Liver (tissue), 9 donors: ENCODE data around the gene DERA. TPM values are rescaled to one million over a fixed set of nuclear protein-coding genes. Genes with fewer than 3 reads are reported as not detected.

Experiments used
- DNase-seq: peaks from one replicate; pipeline ENCODE4 v3.0.0-alpha.2; 2017; ENCODE audit warnings: low spot score
- H3K27ac ChIP-seq, 2 donors: one replicate each; pipeline ENCODE4 v1.7.0; 2013; ENCODE audit warnings: inconsistent platforms in 2 of 2, low read length in 2 of 2, control low read depth in 1 of 2, low read depth in 1 of 2, mild to moderate bottlenecking in 1 of 2
- H3K27me3 ChIP-seq, 4 donors: one replicate each; pipeline versions ENCODE4 v1.6.1 to v1.7.0; 2013; ENCODE audit warnings: low read length in 3 of 4, inconsistent platforms in 1 of 4, mild to moderate bottlenecking in 1 of 4, moderate library complexity in 1 of 4; ENCODE audit not compliant: control insufficient read depth in 4 of 4, insufficient read depth in 4 of 4
- H3K36me3 ChIP-seq, 4 donors: one replicate each; pipeline versions ENCODE4 v1.6.1 to v1.7.0; 2013; ENCODE audit warnings: low read length in 3 of 4, mild to moderate bottlenecking in 3 of 4, low read depth in 1 of 4, moderate library complexity in 1 of 4; ENCODE audit not compliant: control insufficient read depth in 4 of 4, insufficient read depth in 3 of 4
- H3K4me1 ChIP-seq, 4 donors: one replicate each; pipeline versions ENCODE4 v1.6.1 to v1.7.0; 2013; ENCODE audit warnings: low read length in 3 of 4, mild to moderate bottlenecking in 3 of 4, moderate library complexity in 1 of 4; ENCODE audit not compliant: control insufficient read depth in 4 of 4, insufficient read depth in 4 of 4
- H3K4me3 ChIP-seq, 3 donors: one replicate each; pipeline versions ENCODE4 v1.6.1 to v1.7.0; 2013; ENCODE audit warnings: low read length in 3 of 3, control low read depth in 1 of 3, low read depth in 1 of 3, mild to moderate bottlenecking in 1 of 3
- H3K9ac ChIP-seq, 2 donors: one replicate each; pipeline ENCODE4 v1.7.0; 2013; ENCODE audit warnings: low read length in 2 of 2, mild to moderate bottlenecking in 2 of 2, moderate library complexity in 2 of 2, control low read depth in 1 of 2, low read depth in 1 of 2
- H3K9me3 ChIP-seq, 4 donors: one replicate each; pipeline versions ENCODE4 v1.6.1 to v1.7.0; 2013; ENCODE audit warnings: low read length in 3 of 4; ENCODE audit not compliant: control insufficient read depth in 4 of 4
- EGR1 ChIP-seq, 2 donors: IDR thresholded peaks; 2 replicates each; pipeline ENCODE4 v1.6.1; 2016 to 2018; ENCODE audit warnings: antibody characterized with exemption in 2 of 2, low read depth in 2 of 2
- FOXA1 ChIP-seq: IDR thresholded peaks from 2 replicates; pipeline ENCODE4 v1.6.1; 2016; ENCODE audit warnings: antibody characterized with exemption
- FOXA2 ChIP-seq: IDR thresholded peaks from 2 replicates; pipeline ENCODE4 v1.6.1; 2016; ENCODE audit warnings: antibody characterized with exemption
- HNF4A ChIP-seq, 2 donors: conservative IDR thresholded peaks; 2 replicates each; pipeline ENCODE4 v1.6.1; 2016; ENCODE audit warnings: antibody characterized with exemption in 2 of 2, mild to moderate bottlenecking in 2 of 2
- HNF4G ChIP-seq: IDR thresholded peaks from 2 replicates; pipeline ENCODE4 v1.6.1; 2016; ENCODE audit warnings: antibody characterized with exemption
- JUND ChIP-seq, 2 donors: IDR thresholded peaks; 2 replicates each; pipeline ENCODE4 v1.6.1; 2016; ENCODE audit warnings: antibody characterized with exemption in 2 of 2
- NR2F2 ChIP-seq: IDR thresholded peaks from 2 replicates; pipeline ENCODE4 v1.6.1; 2016; ENCODE audit warnings: antibody characterized with exemption
- RAD21 ChIP-seq, 2 donors: IDR thresholded peaks; 2 replicates each; pipeline ENCODE4 v1.6.1; 2016; ENCODE audit warnings: antibody characterized with exemption in 2 of 2, mild to moderate bottlenecking in 2 of 2
- RXRA ChIP-seq, 2 donors: IDR thresholded peaks; 2 replicates each; pipeline ENCODE4 v1.6.1; 2017 to 2018; ENCODE audit warnings: antibody characterized with exemption in 2 of 2, mild to moderate bottlenecking in 1 of 2
- TAF1 ChIP-seq: conservative IDR thresholded peaks from 2 replicates; pipeline ENCODE4 v1.6.1; 2016; ENCODE audit warnings: antibody characterized with exemption, mild to moderate bottlenecking
- YY1 ChIP-seq: IDR thresholded peaks from 2 replicates; pipeline ENCODE4 v1.6.1; 2016; ENCODE audit warnings: antibody characterized with exemption, mild to moderate bottlenecking
- WGBS: extraction: QIAGEN DNeasy Blood & Tissue Kit; methylation state at CpG from one replicate; pipeline ENCODE4 v1.1.7; 2013; 5-methylcytosine and 5-hydroxymethylcytosine counted together
- polyA plus RNA-seq, 2 donors: library from polyadenylated mRNA; stranded (reverse) in 1 of 2; unstranded in 1 of 2; fragments of 200-250 nt in 1 of 2; fragments of >200 nt in 1 of 2; fragmentation: Nextera tagmentation in 1 of 2; extraction: Ambion mirVana in 1 of 2; gene quantifications; one replicate each; pipeline versions ENCODE4 v1.2.1 to v1.2.3, GENCODE V29; 2013 to 2015
- total RNA-seq, 2 donors: library from RNA; depleted of rRNA; stranded (reverse); fragments of >200 nt; gene quantifications; one replicate each; pipeline ENCODE4 v1.2.3, GENCODE V29; 2014
- TF ChIP-seq, protein P1 (sequence below): fragments of 150-350 bp; IDR thresholded peaks from 2 replicates; pipeline ENCODE4 v1.5.1; 2017; ENCODE audit warnings: improper control_type of control experiment, low read depth, low read length; ENCODE audit not compliant: missing input control
- TF ChIP-seq, protein P2 (sequence below): IDR thresholded peaks from 2 replicates; pipeline ENCODE4 v1.6.1; 2016; ENCODE audit warnings: antibody characterized with exemption
- donor health status: healthy.
- donor health status: healthy.
- donor health status: healthy.
- donor health status: healthy.
- donor health status: healthy.

The DERA gene
- total and polyA plus RNA-seq, 4 donors = 32.9 to 65.2 (median 52.4) TPM

DNA sequence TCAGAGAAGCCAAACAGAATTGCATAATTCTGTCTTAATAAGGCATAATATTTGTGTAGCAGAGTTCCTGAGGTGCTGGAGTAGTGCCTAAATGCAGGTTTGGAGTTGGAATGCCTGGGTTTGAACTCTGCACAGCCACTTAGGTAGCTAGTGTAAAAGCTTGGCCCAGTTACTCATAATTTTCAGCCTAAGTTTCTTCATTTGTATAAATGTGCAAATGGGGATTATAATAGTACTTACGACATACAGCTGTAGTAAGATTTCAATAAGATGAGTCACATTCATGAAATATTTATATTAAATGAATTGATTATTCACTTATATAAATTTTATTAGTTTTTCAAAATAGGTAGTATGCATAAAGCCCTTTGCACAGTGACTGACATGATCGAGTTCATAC lies 175.8 kb downstream of the DERA start:
- Histone ChIP-seq H3K9me3 (peaks cover 0 to 1% (median 0%) of the 10 kb centered on the region in 4 donors), H3K9ac (no peak overlapping the region), H3K27ac (no peak overlapping the region), H3K27me3 (no peaks in the 10 kb centered on the region), H3K36me3 (no peaks in the 10 kb centered on the region), H3K4me3 (no peak overlapping the region), H3K4me1 (no peaks in the 10 kb centered on the region)
- WGBS = 98% methylated on average over 2 of the region's 2 CpGs
- no peak for DNase-seq
- no peak for TF ChIP-seq HNF4G
- TF ChIP-seq EGR1 (IDR thresholded peaks at IDR 0.05; ENCODE audit: low read depth in 2 of 2) = no peak
- no peak for TF ChIP-seq RXRA (IDR thresholded peaks at IDR 0.05)
- no peak for TF ChIP-seq JUND (IDR thresholded peaks at IDR 0.05)
- TF ChIP-seq TAF1 = no peak
- TF ChIP-seq, protein P1, sequence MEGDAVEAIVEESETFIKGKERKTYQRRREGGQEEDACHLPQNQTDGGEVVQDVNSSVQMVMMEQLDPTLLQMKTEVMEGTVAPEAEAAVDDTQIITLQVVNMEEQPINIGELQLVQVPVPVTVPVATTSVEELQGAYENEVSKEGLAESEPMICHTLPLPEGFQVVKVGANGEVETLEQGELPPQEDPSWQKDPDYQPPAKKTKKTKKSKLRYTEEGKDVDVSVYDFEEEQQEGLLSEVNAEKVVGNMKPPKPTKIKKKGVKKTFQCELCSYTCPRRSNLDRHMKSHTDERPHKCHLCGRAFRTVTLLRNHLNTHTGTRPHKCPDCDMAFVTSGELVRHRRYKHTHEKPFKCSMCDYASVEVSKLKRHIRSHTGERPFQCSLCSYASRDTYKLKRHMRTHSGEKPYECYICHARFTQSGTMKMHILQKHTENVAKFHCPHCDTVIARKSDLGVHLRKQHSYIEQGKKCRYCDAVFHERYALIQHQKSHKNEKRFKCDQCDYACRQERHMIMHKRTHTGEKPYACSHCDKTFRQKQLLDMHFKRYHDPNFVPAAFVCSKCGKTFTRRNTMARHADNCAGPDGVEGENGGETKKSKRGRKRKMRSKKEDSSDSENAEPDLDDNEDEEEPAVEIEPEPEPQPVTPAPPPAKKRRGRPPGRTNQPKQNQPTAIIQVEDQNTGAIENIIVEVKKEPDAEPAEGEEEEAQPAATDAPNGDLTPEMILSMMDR = no peak
- TF ChIP-seq, protein P2, sequence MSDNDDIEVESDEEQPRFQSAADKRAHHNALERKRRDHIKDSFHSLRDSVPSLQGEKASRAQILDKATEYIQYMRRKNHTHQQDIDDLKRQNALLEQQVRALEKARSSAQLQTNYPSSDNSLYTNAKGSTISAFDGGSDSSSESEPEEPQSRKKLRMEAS = no peak
- TF ChIP-seq YY1 = no peak
- TF ChIP-seq HNF4A (conservative IDR thresholded peaks at IDR 0.05) = no peak
- no peak for TF ChIP-seq RAD21 (IDR thresholded peaks at IDR 0.05)
- TF ChIP-seq NR2F2 = no peak
- no peak for TF ChIP-seq FOXA1
- no peak for TF ChIP-seq FOXA2

Other genes with a start within 250 kb of the DERA start
- gene EPS8, start 121.9 kb upstream of the DERA start, total RNA-seq = 10 to 100 TPM; 13.7 to 40.2 TPM
- 10 to 100 TPM; 13.8 to 16.2 TPM for gene EPS8, start 121.9 kb upstream of the DERA start, polyA plus RNA-seq
- 10 to 100 TPM; 33.5 to 41.0 TPM for gene STRAP, start 28.9 kb upstream of the DERA start, total RNA-seq
- 10 to 100 TPM; 55.2 to 63.8 TPM for gene STRAP, start 28.9 kb upstream of the DERA start, polyA plus RNA-seq